Omental fat pad (tissue), 4 donors: Measurements from ENCODE around the gene DCANP1. TPM values are rescaled to one million over a fixed set of nuclear protein-coding genes. Genes with fewer than 3 reads are reported as not detected.
"Not testable (repeated sequence)": the region's sequence is repeated elsewhere in the genome, so short reads cannot be mapped to it uniquely, and the experiment has no call there.

Source experiments
- ATAC-seq: fragments of 150-250 bp; one replicate; pipeline ENCODE4 v1.9.1; 2016; ENCODE audit warnings: mild to moderate bottlenecking, moderate library complexity; ENCODE audit not compliant: low FRiP score
- DNase-seq: peaks from one replicate; pipeline ENCODE4 v3.0.0-alpha.2; 2019; ENCODE audit warnings: low spot score
- CTCF ChIP-seq, 3 donors: fragments of 450-650 bp; IDR thresholded peaks; one replicate each; pipeline ENCODE4 v1.5.1; 2016 to 2017; ENCODE audit warnings: antibody characterized with exemption in 3 of 3, mild to moderate bottlenecking in 3 of 3, moderate library complexity in 2 of 3
- total RNA-seq, 4 donors: library from RNA; depleted of rRNA; stranded (reverse); fragments of >200 nt; gene quantifications; one replicate each; pipeline ENCODE4 v1.1.0, GENCODE V29; 2016

The DCANP1 gene, protein sequence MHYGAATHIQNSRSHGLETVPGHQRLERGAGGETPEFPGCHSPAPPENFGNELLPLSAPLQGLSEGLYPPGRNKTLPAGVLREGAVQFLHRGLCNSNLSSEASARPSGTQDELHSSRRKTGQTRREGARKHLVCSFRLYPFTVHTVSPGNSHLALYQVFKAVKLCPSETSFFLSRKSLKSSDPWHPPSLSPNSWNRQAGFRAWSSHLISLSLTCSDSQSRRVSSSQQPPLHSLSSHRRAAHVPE
- total RNA-seq = under 1 TPM in 1 of 4 donors, not detected in 3; 0.19 TPM

DNA sequence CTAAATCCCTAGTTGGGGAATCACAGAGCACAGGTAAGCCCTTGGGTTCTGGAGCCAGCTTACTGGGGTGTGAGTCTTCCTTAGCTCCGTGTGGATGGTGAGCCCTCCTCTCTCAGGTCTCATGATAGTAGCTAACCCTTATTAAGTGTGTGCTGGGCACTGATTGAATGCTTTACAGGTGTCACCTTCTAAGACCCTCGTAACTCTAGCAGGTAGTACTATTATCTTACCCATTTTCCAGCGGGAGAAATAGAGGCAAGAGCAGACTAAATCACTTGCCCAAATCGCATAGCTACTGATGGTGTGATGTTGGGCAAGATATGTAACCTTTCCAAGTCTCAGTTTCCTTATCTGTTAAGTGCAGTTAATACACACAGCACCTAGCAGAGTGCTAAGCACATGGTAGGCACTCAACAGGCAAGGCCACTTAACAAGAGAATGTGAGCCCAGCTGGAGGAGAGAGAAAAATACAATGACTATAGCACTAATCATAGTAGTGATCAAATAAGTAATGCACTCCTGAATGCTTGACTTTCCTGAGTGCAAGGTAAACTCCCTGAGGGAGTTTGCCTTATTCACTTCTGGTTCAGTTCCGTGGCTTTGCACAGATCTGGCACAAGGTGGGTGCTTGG lies at the start of gene DCANP1:
DCANP1 (minus strand) TSS at position 51 of the 632 bp plus-strand sequence. CDS start 240 bp downstream, outside the sequence.
- TF ChIP-seq CTCF (IDR thresholded peaks at IDR 0.05) = no peak
- no peak for DNase-seq
- ATAC-seq = no peak

- DNase-seq, ATAC-seq: not testable (repeated sequence)
Observed at GRCh38 chr5:135495531-135495930, 48.4 kb upstream of the DCANP1 start.

- DNase-seq (no peak), ATAC-seq (no peak)
- no peak for TF ChIP-seq CTCF (IDR thresholded peaks at IDR 0.05)
Observed at GRCh38 chr5:135494196-135494595, 47.0 kb upstream of the DCANP1 start.

- TF ChIP-seq CTCF (IDR thresholded peaks at IDR 0.05) = no peak
- no peak for DNase-seq
- peak; percentile 84 for ATAC-seq
Observed at GRCh38 chr5:135493406-135494180, 46.4 kb upstream of the DCANP1 start.

DNA sequence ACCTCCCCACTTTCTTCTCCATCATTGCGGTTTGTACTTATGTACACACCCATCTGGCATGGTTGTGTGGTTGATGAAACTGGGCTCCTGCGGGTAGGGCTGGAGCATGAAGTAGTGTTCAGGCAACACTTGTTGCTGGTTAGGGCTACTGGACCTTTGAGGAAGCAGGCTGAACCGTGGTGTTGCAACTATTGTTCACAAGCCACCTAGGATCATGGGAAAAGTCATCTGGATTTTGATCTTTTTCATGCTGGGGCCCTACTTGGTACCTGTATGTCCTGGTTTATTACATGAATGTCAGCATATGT lies 45.1 kb upstream of the DCANP1 start:
- no peak for ATAC-seq
- TF ChIP-seq CTCF (IDR thresholded peaks at IDR 0.05) = no peak
- no peak for DNase-seq

DNA sequence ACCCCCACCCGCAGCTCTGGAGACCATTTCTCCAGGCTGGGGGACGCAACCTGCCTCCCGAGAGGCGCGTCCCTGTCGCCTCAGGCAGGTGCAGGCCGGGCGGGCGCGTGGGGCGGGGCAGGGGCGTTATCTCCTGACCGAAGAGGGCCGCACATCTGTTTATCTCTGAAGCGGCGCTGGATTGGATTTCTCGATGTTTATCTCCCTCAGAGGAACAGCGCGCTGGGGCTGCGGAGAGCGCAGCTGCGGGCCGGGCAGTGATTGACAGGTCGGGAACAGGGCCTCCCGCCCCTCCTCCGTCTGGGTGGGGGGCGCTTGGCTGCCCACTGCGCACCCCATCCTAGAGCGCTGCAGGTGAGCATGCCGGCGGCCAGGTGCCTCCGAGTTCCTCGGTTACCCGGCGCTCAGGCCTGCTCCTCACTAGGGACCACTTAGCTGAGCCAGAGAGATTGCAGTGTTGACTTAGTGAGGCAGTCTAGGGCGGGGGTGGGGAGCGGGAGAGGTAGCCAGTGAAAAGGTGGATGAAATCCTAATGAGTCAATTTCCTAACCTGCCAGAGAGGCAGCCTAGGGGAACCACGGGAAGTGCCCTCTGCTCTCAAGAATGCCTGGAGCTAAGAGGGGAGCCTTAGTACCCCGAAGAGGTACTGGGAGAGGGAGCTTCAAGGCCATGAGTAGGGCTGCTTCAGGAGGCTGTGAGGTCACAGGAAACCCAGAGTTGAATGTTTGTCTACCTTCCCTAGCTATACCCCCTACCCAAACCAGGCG lies 44.6 kb upstream of the DCANP1 start:
- no peak for ATAC-seq
- no peak for DNase-seq
- TF ChIP-seq CTCF (IDR thresholded peaks at IDR 0.05) = no peak

GRCh38 chr5:135491038-135491551 lies 43.9 kb upstream of the DCANP1 start:
- no peak for ATAC-seq
- TF ChIP-seq CTCF (IDR thresholded peaks at IDR 0.05) = no peak
- no peak for DNase-seq
